ENCODE results near the gene SGIP1. TPM values are rescaled to one million over a fixed set of nuclear protein-coding genes. Genes with fewer than 3 reads are reported as not detected.

SGIP1 gene
- total RNA-seq, 2 donors from 2014 or later = 3.8 to 9.4 TPM

DNA sequence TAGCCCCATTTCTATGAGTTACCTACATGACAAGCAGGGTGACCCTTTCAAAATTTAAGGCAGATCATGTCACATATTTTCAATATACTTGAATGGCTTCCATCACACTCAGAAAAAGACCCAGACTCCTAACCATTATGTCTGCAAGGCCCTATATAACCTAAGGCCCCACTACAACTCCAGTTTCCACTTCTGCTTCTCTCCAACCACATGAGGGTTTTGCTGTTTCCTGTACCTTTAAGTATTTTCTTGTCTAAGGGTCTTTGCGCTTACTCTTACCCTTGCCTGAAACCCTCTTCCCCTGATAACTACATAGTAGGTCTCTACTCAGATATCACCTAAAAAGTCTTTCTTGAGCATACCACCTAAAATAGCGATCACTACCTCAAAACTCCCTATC is 46.1 kb downstream of the SGIP1 start:
- no peaks in the 10 kb centered on the region for H3K36me3 Mint-ChIP-seq (ENCODE audit: low read depth)
- no peak for DNase-seq
- Histone ChIP-seq H3K27me3 (ENCODE audit: control insufficient read depth, insufficient read depth, low read length, poor library complexity, severe bottlenecking) (no peaks in the 10 kb centered on the region), H3K36me3 (ENCODE audit: control insufficient read depth, insufficient read depth, low read length) (no peaks in the 10 kb centered on the region), H3K27ac (ENCODE audit: low read depth, low read length) (no peak overlapping the region), H3K9ac (ENCODE audit: extremely low read depth, low read length, poor library complexity, severe bottlenecking) (no peak overlapping the region), H3K4me1 (ENCODE audit: control insufficient read depth, insufficient read depth, low read length) (peaks cover 3% of the 10 kb centered on the region), H3K4me3 (ENCODE audit: low read length) (no peak overlapping the region), H3K9me3 (ENCODE audit: control insufficient read depth, low read length) (no peaks in the 10 kb centered on the region)
- WGBS, 2 experiments (ENCODE audit: insufficient coverage in 1 of 2, insufficient read length in 1 of 2) = 86 to 100% methylated on average over 2 of the region's 2 CpGs
- no peaks in the 10 kb centered on the region for H3K9me3 Mint-ChIP-seq
- TF ChIP-seq, protein P1, sequence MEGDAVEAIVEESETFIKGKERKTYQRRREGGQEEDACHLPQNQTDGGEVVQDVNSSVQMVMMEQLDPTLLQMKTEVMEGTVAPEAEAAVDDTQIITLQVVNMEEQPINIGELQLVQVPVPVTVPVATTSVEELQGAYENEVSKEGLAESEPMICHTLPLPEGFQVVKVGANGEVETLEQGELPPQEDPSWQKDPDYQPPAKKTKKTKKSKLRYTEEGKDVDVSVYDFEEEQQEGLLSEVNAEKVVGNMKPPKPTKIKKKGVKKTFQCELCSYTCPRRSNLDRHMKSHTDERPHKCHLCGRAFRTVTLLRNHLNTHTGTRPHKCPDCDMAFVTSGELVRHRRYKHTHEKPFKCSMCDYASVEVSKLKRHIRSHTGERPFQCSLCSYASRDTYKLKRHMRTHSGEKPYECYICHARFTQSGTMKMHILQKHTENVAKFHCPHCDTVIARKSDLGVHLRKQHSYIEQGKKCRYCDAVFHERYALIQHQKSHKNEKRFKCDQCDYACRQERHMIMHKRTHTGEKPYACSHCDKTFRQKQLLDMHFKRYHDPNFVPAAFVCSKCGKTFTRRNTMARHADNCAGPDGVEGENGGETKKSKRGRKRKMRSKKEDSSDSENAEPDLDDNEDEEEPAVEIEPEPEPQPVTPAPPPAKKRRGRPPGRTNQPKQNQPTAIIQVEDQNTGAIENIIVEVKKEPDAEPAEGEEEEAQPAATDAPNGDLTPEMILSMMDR (conservative IDR thresholded peaks at IDR 0.05) = no peak
- H3K27ac Mint-ChIP-seq = no peak overlapping the region
- no peak overlapping the region for H3K4me3 Mint-ChIP-seq
- no peaks in the 10 kb centered on the region for H3K27me3 Mint-ChIP-seq (ENCODE audit: insufficient read depth)
- peaks cover 6% of the 10 kb centered on the region for H3K4me1 Mint-ChIP-seq

DNA sequence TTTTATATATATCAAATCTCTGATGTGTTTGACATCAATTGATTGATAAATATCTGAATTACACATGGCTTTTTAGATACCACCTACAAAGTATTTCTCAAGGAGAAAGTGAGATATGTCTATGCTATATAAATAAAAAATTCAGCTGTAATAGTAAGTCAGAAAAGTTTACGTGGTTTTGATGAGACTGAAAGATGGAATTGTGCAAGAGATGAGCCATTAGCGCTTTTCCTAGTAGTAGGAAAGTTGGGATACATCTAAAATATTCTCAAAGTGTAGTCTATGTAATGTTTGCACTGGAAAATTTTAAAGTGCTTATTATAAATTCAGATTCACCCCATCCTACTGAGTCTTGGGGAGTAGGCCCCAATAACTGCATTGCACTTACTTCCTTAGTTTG is 49.1 kb downstream of the SGIP1 start:
- no peak overlapping the region for H3K27ac Mint-ChIP-seq
- Histone ChIP-seq H3K27ac (ENCODE audit: low read depth, low read length) (no peak overlapping the region), H3K27me3 (ENCODE audit: control insufficient read depth, insufficient read depth, low read length, poor library complexity, severe bottlenecking) (no peaks in the 10 kb centered on the region), H3K9me3 (ENCODE audit: control insufficient read depth, low read length) (no peaks in the 10 kb centered on the region), H3K4me1 (ENCODE audit: control insufficient read depth, insufficient read depth, low read length) (no peaks in the 10 kb centered on the region), H3K4me3 (ENCODE audit: low read length) (no peak overlapping the region), H3K36me3 (ENCODE audit: control insufficient read depth, insufficient read depth, low read length) (no peaks in the 10 kb centered on the region), H3K9ac (ENCODE audit: extremely low read depth, low read length, poor library complexity, severe bottlenecking) (no peak overlapping the region)
- TF ChIP-seq, protein P1 (conservative IDR thresholded peaks at IDR 0.05) = no peak
- H3K27me3 Mint-ChIP-seq (ENCODE audit: insufficient read depth) = no peaks in the 10 kb centered on the region
- no peaks in the 10 kb centered on the region for H3K36me3 Mint-ChIP-seq (ENCODE audit: low read depth)
- no peak overlapping the region for H3K4me3 Mint-ChIP-seq
- peaks cover 5% of the 10 kb centered on the region for H3K4me1 Mint-ChIP-seq
- WGBS, 2 experiments (ENCODE audit: insufficient coverage in 1 of 2, insufficient read length in 1 of 2) = 90 to 93% methylated on average over 2 of the region's 2 CpGs
- no peaks in the 10 kb centered on the region for H3K9me3 Mint-ChIP-seq
- no peak for DNase-seq

DNA sequence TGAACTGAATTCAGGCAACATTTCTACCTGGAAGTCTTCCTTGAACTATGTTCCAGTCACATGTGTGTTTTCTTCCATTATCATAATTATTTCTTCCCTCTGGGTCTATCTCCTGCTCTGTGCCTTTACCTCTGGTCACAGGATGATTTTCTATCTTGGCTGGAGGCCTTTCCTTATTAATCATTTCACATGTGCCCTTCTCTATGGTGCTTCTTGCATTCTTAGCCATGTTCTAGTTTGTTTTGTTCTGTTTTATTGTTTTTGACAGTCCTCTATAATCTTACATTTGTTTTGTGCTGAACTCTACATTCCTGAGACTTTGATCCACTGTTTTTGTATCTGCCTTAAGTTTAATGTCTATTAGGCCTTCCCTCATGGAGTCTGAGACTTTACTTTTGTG is 51.0 kb downstream of the SGIP1 start:
- no peaks in the 10 kb centered on the region for H3K9me3 Mint-ChIP-seq
- no peak overlapping the region for H3K27ac Mint-ChIP-seq
- no peak overlapping the region for H3K9ac ChIP-seq (ENCODE audit: extremely low read depth, low read length, poor library complexity, severe bottlenecking)
- no peak overlapping the region for H3K4me3 Mint-ChIP-seq
- DNase-seq = no peak
- H3K4me1 Mint-ChIP-seq = peaks cover 9% of the 10 kb centered on the region
- H3K27me3 ChIP-seq (ENCODE audit: control insufficient read depth, insufficient read depth, low read length, poor library complexity, severe bottlenecking) = no peaks in the 10 kb centered on the region
- TF ChIP-seq, protein P1 (conservative IDR thresholded peaks at IDR 0.05) = no peak
- H3K9me3 ChIP-seq (ENCODE audit: control insufficient read depth, low read length) = no peaks in the 10 kb centered on the region
- no peak overlapping the region for H3K4me3 ChIP-seq (ENCODE audit: low read length)
- H3K27me3 Mint-ChIP-seq (ENCODE audit: insufficient read depth) = no peaks in the 10 kb centered on the region
- no peaks in the 10 kb centered on the region for H3K4me1 ChIP-seq (ENCODE audit: control insufficient read depth, insufficient read depth, low read length)
- H3K36me3 ChIP-seq (ENCODE audit: control insufficient read depth, insufficient read depth, low read length) = no peaks in the 10 kb centered on the region
- no peaks in the 10 kb centered on the region for H3K36me3 Mint-ChIP-seq (ENCODE audit: low read depth)
- no peak overlapping the region for H3K27ac ChIP-seq (ENCODE audit: low read depth, low read length)

Data from endodermal cell (in vitro differentiated cells).